Measurements from ENCODE around the gene MIOS. TPM values are rescaled to one million over a fixed set of nuclear protein-coding genes. Genes with fewer than 3 reads are reported as not detected.

Gene MIOS
- total RNA-seq, 1 experiment from 2014 or later, result 18.6 TPM

DNA sequence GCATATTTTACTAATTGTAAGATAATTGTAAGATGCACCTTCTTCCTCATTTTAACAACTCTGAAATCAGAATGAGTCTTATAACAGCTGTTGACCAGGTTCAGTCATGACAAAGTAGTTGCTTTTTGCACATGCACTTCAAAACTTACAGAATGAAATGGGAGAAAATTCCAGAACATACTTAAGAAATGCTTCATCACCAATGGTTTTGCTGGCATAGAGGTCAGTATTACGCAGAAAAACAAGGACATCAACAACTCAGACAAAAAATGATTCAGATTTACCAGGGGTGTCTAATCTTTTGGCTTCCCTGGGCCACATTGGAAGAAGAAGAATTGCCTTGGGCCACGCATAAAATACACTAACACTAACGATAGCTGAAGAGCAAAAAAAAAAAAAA, 44.3 kb upstream of the MIOS start:
- no peak overlapping the region for H3K4me2 ChIP-seq (ENCODE audit: low read length)
- intact Hi-C loops (cut with micrococcal nuclease), result no loop called here
- H3K36me3 ChIP-seq (ENCODE audit: low read depth, low read length), result no peaks in the 10 kb centered on the region
- DNase-seq, result no peak
- H3K4me1 ChIP-seq (ENCODE audit: insufficient read depth, low read length), result peaks cover 10% of the 10 kb centered on the region
- ChIA-PET CTCF (no interaction called here), POLR2A (ENCODE audit: unreplicated experiment) (no interaction called here)
- no peaks in the 10 kb centered on the region for H4K20me1 ChIP-seq (ENCODE audit: low read length)
- no peaks in the 10 kb centered on the region for H3K9me2 ChIP-seq (replicated peaks; ENCODE audit: low read length)
- no peak overlapping the region for H3K27ac ChIP-seq (ENCODE audit: low read length)
- TF ChIP-seq EZH2 (IDR thresholded peaks at IDR 0.05; ENCODE audit: low read length, unreplicated experiment), result no peak
- TF ChIP-seq, protein P1, sequence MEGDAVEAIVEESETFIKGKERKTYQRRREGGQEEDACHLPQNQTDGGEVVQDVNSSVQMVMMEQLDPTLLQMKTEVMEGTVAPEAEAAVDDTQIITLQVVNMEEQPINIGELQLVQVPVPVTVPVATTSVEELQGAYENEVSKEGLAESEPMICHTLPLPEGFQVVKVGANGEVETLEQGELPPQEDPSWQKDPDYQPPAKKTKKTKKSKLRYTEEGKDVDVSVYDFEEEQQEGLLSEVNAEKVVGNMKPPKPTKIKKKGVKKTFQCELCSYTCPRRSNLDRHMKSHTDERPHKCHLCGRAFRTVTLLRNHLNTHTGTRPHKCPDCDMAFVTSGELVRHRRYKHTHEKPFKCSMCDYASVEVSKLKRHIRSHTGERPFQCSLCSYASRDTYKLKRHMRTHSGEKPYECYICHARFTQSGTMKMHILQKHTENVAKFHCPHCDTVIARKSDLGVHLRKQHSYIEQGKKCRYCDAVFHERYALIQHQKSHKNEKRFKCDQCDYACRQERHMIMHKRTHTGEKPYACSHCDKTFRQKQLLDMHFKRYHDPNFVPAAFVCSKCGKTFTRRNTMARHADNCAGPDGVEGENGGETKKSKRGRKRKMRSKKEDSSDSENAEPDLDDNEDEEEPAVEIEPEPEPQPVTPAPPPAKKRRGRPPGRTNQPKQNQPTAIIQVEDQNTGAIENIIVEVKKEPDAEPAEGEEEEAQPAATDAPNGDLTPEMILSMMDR (conservative IDR thresholded peaks at IDR 0.05; ENCODE audit: low read depth, low read length), result no peak
- TF ChIP-seq EZH2phosphoT487 (IDR thresholded peaks at IDR 0.05; ENCODE audit: borderline replicate concordance, low read length), result no peak
- no peak overlapping the region for H3K4me3 ChIP-seq (ENCODE audit: low read length)
- no peak overlapping the region for H2AFZ ChIP-seq (ENCODE audit: low read length)
- no peak overlapping the region for H3K9ac ChIP-seq (ENCODE audit: low read length)
- ATAC-seq, result no peak
- H3K9me3 ChIP-seq (ENCODE audit: low read length), result no peaks in the 10 kb centered on the region
- H3F3A ChIP-seq (ENCODE audit: low read length, unreplicated experiment), result no peaks in the 10 kb centered on the region
- no peaks in the 10 kb centered on the region for H3K79me2 ChIP-seq (ENCODE audit: low read length)
- no peaks in the 10 kb centered on the region for H3K27me3 ChIP-seq (ENCODE audit: low read length)
- BruUV-seq (replicated peaks), result no TSS peak

- Histone ChIP-seq H3K9me3 (ENCODE audit: low read length) (no peaks in the 10 kb centered on the region), H3K27me3 (ENCODE audit: low read length) (no peaks in the 10 kb centered on the region), H3K4me1 (ENCODE audit: insufficient read depth, low read length) (peaks cover 12% of the 10 kb centered on the region), H3K4me3 (ENCODE audit: low read length) (no peak overlapping the region), H3K9ac (ENCODE audit: low read length) (no peak overlapping the region), H3F3A (ENCODE audit: low read length, unreplicated experiment) (no peaks in the 10 kb centered on the region), H3K9me2 (replicated peaks; ENCODE audit: low read length) (no peaks in the 10 kb centered on the region), H4K20me1 (ENCODE audit: low read length) (no peaks in the 10 kb centered on the region), H3K27ac (ENCODE audit: low read length) (no peak overlapping the region), H3K79me2 (ENCODE audit: low read length) (no peaks in the 10 kb centered on the region), H2AFZ (ENCODE audit: low read length) (no peak overlapping the region), H3K4me2 (ENCODE audit: low read length) (no peak overlapping the region), H3K36me3 (ENCODE audit: low read depth, low read length) (no peaks in the 10 kb centered on the region)
- no TSS peak for BruUV-seq (replicated peaks)
- CTCF ChIA-PET, result no interaction called here
- intact Hi-C loops (cut with micrococcal nuclease), result no loop called here
- no peak for ATAC-seq
- no peak for TF ChIP-seq EZH2phosphoT487 (IDR thresholded peaks at IDR 0.05; ENCODE audit: borderline replicate concordance, low read length)
- TF ChIP-seq, protein P1 (conservative IDR thresholded peaks at IDR 0.05; ENCODE audit: low read depth, low read length), result no peak
- no peak for TF ChIP-seq EZH2 (IDR thresholded peaks at IDR 0.05; ENCODE audit: low read length, unreplicated experiment)
- POLR2A ChIA-PET (ENCODE audit: unreplicated experiment), result no interaction called here
- DNase-seq, result no peak
These were observed 42.6 kb upstream of the MIOS start for GRCh38 chr7:7524121-7524520.

DNA sequence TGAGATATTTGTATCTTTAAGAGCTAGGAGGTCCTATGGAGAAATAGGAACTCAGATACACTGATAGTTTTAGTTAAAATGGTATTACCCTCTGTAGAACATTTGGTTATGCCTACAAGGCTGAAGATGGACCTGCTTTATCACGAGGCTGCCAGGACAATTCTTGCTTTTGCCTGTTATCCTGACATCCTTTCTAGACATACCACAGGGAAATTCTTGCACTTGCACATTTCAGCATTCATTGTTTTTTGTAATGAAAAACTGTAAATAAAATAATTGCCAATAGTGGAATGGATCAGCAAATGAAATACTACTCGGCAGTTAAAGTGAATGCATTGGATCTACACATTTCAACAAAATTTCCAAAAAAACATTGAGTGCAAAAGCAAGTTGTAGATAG, 40.7 kb upstream of the MIOS start:
- intact Hi-C loops (cut with micrococcal nuclease), result no loop called here
- H4K20me1 ChIP-seq (ENCODE audit: low read length), result no peaks in the 10 kb centered on the region
- no peak overlapping the region for H3K9ac ChIP-seq (ENCODE audit: low read length)
- no peak overlapping the region for H3K4me2 ChIP-seq (ENCODE audit: low read length)
- H3K9me3 ChIP-seq (ENCODE audit: low read length), result no peaks in the 10 kb centered on the region
- TF ChIP-seq EZH2phosphoT487 (IDR thresholded peaks at IDR 0.05; ENCODE audit: borderline replicate concordance, low read length) (no peak), EZH2 (IDR thresholded peaks at IDR 0.05; ENCODE audit: low read length, unreplicated experiment) (no peak)
- TF ChIP-seq, protein P1 (conservative IDR thresholded peaks at IDR 0.05; ENCODE audit: low read depth, low read length), result no peak
- H3K27ac ChIP-seq (ENCODE audit: low read length), result no peak overlapping the region
- no TSS peak for BruUV-seq (replicated peaks)
- H3K79me2 ChIP-seq (ENCODE audit: low read length), result no peaks in the 10 kb centered on the region
- H3K9me2 ChIP-seq (replicated peaks; ENCODE audit: low read length), result no peaks in the 10 kb centered on the region
- no peak for DNase-seq
- H3K4me1 ChIP-seq (ENCODE audit: insufficient read depth, low read length), result peaks cover 9% of the 10 kb centered on the region
- ChIA-PET CTCF (no interaction called here), POLR2A (ENCODE audit: unreplicated experiment) (no interaction called here)
- H3K4me3 ChIP-seq (ENCODE audit: low read length), result no peak overlapping the region
- no peak overlapping the region for H2AFZ ChIP-seq (ENCODE audit: low read length)
- no peak for ATAC-seq
- H3K36me3 ChIP-seq (ENCODE audit: low read depth, low read length), result no peaks in the 10 kb centered on the region
- no peaks in the 10 kb centered on the region for H3F3A ChIP-seq (ENCODE audit: low read length, unreplicated experiment)
- no peaks in the 10 kb centered on the region for H3K27me3 ChIP-seq (ENCODE audit: low read length)
